ENCODE measurements around the gene CIRBP.
A peak's percentile ranks its signal among the peaks of the same experiment; 100 is the strongest.

The CIRBP gene

GRCh38 chr19:1312767-1313694 is 43.9 kb downstream of the CIRBP start:
- no peak overlapping the region for H3K4me2 ChIP-seq (ENCODE audit: low read length)
- no peak overlapping the region for H2BK15ac ChIP-seq (replicated peaks; ENCODE audit: low read depth)
- no peaks in the 10 kb centered on the region for H3K79me2 ChIP-seq (ENCODE audit: control insufficient read depth, insufficient read depth, low read length)
- peak; percentile 73 for DNase-seq
- H3K56ac ChIP-seq (ENCODE audit: low read length): no peak overlapping the region
- no peaks in the 10 kb centered on the region for H3K27me3 ChIP-seq (ENCODE audit: insufficient read depth, low read length, poor library complexity)
- no CpG with 5 or more reads among the region's 61 CpGs for WGBS (ENCODE audit: extremely low coverage, insufficient coverage, low lambda C conversion rate)
- no peak overlapping the region for H3K23ac ChIP-seq (ENCODE audit: low read length)
- H3K27ac ChIP-seq (ENCODE audit: low read depth, low read length): no peak overlapping the region
- no peak overlapping the region for H2AK5ac ChIP-seq (ENCODE audit: low read length)
- no peaks in the 10 kb centered on the region for H3K36me3 ChIP-seq (ENCODE audit: control insufficient read depth, insufficient read depth, low read length)
- no peak overlapping the region for H3K4ac ChIP-seq (ENCODE audit: low read depth, low read length)
- no peak overlapping the region for H3K18ac ChIP-seq (ENCODE audit: low read length)
- no peak overlapping the region for H2BK5ac ChIP-seq (ENCODE audit: low read length)
- H4K8ac ChIP-seq (ENCODE audit: low read depth, low read length): no peak overlapping the region
- no peak overlapping the region for H3K9ac ChIP-seq (ENCODE audit: low read length)
- H3K79me1 ChIP-seq (ENCODE audit: low read length): no peaks in the 10 kb centered on the region
- H3K4me1 ChIP-seq (ENCODE audit: control insufficient read depth, low read depth, low read length): no peaks in the 10 kb centered on the region
- H4K5ac ChIP-seq (ENCODE audit: low read length): no peak overlapping the region
- no peak overlapping the region for H3K4me3 ChIP-seq (ENCODE audit: low read length)
- no peak overlapping the region for H2BK120ac ChIP-seq (ENCODE audit: low read depth, low read length)

- H3K23ac ChIP-seq (ENCODE audit: low read length): no peak overlapping the region
- no peak overlapping the region for H3K27ac ChIP-seq (ENCODE audit: low read depth, low read length)
- H2AK5ac ChIP-seq (ENCODE audit: low read length): no peak overlapping the region
- H3K27me3 ChIP-seq (ENCODE audit: insufficient read depth, low read length, poor library complexity): no peaks in the 10 kb centered on the region
- no peak overlapping the region for H2BK15ac ChIP-seq (replicated peaks; ENCODE audit: low read depth)
- H3K9ac ChIP-seq (ENCODE audit: low read length): no peak overlapping the region
- no peak overlapping the region for H3K4me3 ChIP-seq (ENCODE audit: low read length)
- WGBS (ENCODE audit: extremely low coverage, insufficient coverage, low lambda C conversion rate): no CpG with 5 or more reads among the region's 32 CpGs
- H3K18ac ChIP-seq (ENCODE audit: low read length): no peak overlapping the region
- H3K4ac ChIP-seq (ENCODE audit: low read depth, low read length): no peak overlapping the region
- no peak overlapping the region for H3K56ac ChIP-seq (ENCODE audit: low read length)
- no peak overlapping the region for H4K8ac ChIP-seq (ENCODE audit: low read depth, low read length)
- H3K79me1 ChIP-seq (ENCODE audit: low read length): no peaks in the 10 kb centered on the region
- H4K5ac ChIP-seq (ENCODE audit: low read length): no peak overlapping the region
- no peak for DNase-seq
- H2BK5ac ChIP-seq (ENCODE audit: low read length): no peak overlapping the region
- no peaks in the 10 kb centered on the region for H3K79me2 ChIP-seq (ENCODE audit: control insufficient read depth, insufficient read depth, low read length)
- no peak overlapping the region for H3K4me2 ChIP-seq (ENCODE audit: low read length)
- no peaks in the 10 kb centered on the region for H3K36me3 ChIP-seq (ENCODE audit: control insufficient read depth, insufficient read depth, low read length)
- H3K4me1 ChIP-seq (ENCODE audit: control insufficient read depth, low read depth, low read length): no peaks in the 10 kb centered on the region
- H2BK120ac ChIP-seq (ENCODE audit: low read depth, low read length): no peak overlapping the region
Observed at GRCh38 chr19:1313695-1314613, 44.8 kb downstream of the CIRBP start.

- H4K5ac ChIP-seq (ENCODE audit: low read length): no peak overlapping the region
- H3K23ac ChIP-seq (ENCODE audit: low read length): peak overlapping the region; percentile 45
- H3K79me2 ChIP-seq (ENCODE audit: control insufficient read depth, insufficient read depth, low read length): no peaks in the 10 kb centered on the region
- H3K4me2 ChIP-seq (ENCODE audit: low read length): peak overlapping the region; percentile 31
- no CpG with 5 or more reads among the region's 58 CpGs for WGBS (ENCODE audit: extremely low coverage, insufficient coverage, low lambda C conversion rate)
- DNase-seq: peak; percentile 49
- no peak overlapping the region for H3K4ac ChIP-seq (ENCODE audit: low read depth, low read length)
- no peak overlapping the region for H2BK120ac ChIP-seq (ENCODE audit: low read depth, low read length)
- H2BK5ac ChIP-seq (ENCODE audit: low read length): no peak overlapping the region
- peak overlapping the region; percentile 59 for H3K9ac ChIP-seq (ENCODE audit: low read length)
- no peaks in the 10 kb centered on the region for H3K36me3 ChIP-seq (ENCODE audit: control insufficient read depth, insufficient read depth, low read length)
- no peak overlapping the region for H2AK5ac ChIP-seq (ENCODE audit: low read length)
- no peak overlapping the region for H4K8ac ChIP-seq (ENCODE audit: low read depth, low read length)
- no peak overlapping the region for H3K4me3 ChIP-seq (ENCODE audit: low read length)
- no peak overlapping the region for H2BK15ac ChIP-seq (replicated peaks; ENCODE audit: low read depth)
- H3K27me3 ChIP-seq (ENCODE audit: insufficient read depth, low read length, poor library complexity): no peaks in the 10 kb centered on the region
- no peak overlapping the region for H3K18ac ChIP-seq (ENCODE audit: low read length)
- H3K27ac ChIP-seq (ENCODE audit: low read depth, low read length): no peak overlapping the region
- no peaks in the 10 kb centered on the region for H3K4me1 ChIP-seq (ENCODE audit: control insufficient read depth, low read depth, low read length)
- peak overlapping the region; percentile 83 for H3K56ac ChIP-seq (ENCODE audit: low read length)
- no peaks in the 10 kb centered on the region for H3K79me1 ChIP-seq (ENCODE audit: low read length)
Observed at GRCh38 chr19:1315470-1316166, 46.5 kb downstream of the CIRBP start.

- Histone ChIP-seq H4K5ac (ENCODE audit: low read length) (no peak overlapping the region), H3K4me2 (ENCODE audit: low read length) (no peak overlapping the region), H3K36me3 (ENCODE audit: control insufficient read depth, insufficient read depth, low read length) (no peaks in the 10 kb centered on the region), H2BK15ac (replicated peaks; ENCODE audit: low read depth) (no peak overlapping the region), H2AK5ac (ENCODE audit: low read length) (no peak overlapping the region), H3K27me3 (ENCODE audit: insufficient read depth, low read length, poor library complexity) (no peaks in the 10 kb centered on the region), H3K18ac (ENCODE audit: low read length) (no peak overlapping the region), H2BK5ac (ENCODE audit: low read length) (no peak overlapping the region), H3K79me1 (ENCODE audit: low read length) (no peaks in the 10 kb centered on the region), H3K4me1 (ENCODE audit: control insufficient read depth, low read depth, low read length) (no peaks in the 10 kb centered on the region), H3K23ac (ENCODE audit: low read length) (no peak overlapping the region), H3K79me2 (ENCODE audit: control insufficient read depth, insufficient read depth, low read length) (no peaks in the 10 kb centered on the region), H3K56ac (ENCODE audit: low read length) (no peak overlapping the region), H3K9ac (ENCODE audit: low read length) (no peak overlapping the region), H3K4me3 (ENCODE audit: low read length) (no peak overlapping the region), H4K8ac (ENCODE audit: low read depth, low read length) (no peak overlapping the region), H3K4ac (ENCODE audit: low read depth, low read length) (no peak overlapping the region), H3K27ac (ENCODE audit: low read depth, low read length) (no peak overlapping the region), H2BK120ac (ENCODE audit: low read depth, low read length) (no peak overlapping the region)
- no CpG with 5 or more reads among the region's 13 CpGs for WGBS (ENCODE audit: extremely low coverage, insufficient coverage, low lambda C conversion rate)
- no peak for DNase-seq
Observed at GRCh38 chr19:1316466-1316865, 47.3 kb downstream of the CIRBP start.

GRCh38 chr19:1317274-1318003 is 48.3 kb downstream of the CIRBP start:
- Histone ChIP-seq H3K79me2 (ENCODE audit: control insufficient read depth, insufficient read depth, low read length) (no peaks in the 10 kb centered on the region), H4K8ac (ENCODE audit: low read depth, low read length) (no peak overlapping the region), H3K56ac (ENCODE audit: low read length) (no peak overlapping the region), H3K4me2 (ENCODE audit: low read length) (no peak overlapping the region), H3K27ac (ENCODE audit: low read depth, low read length) (no peak overlapping the region), H3K36me3 (ENCODE audit: control insufficient read depth, insufficient read depth, low read length) (no peaks in the 10 kb centered on the region), H3K4me1 (ENCODE audit: control insufficient read depth, low read depth, low read length) (no peaks in the 10 kb centered on the region), H3K4me3 (ENCODE audit: low read length) (no peak overlapping the region), H2AK5ac (ENCODE audit: low read length) (no peak overlapping the region), H3K9ac (ENCODE audit: low read length) (no peak overlapping the region), H3K4ac (ENCODE audit: low read depth, low read length) (no peak overlapping the region), H2BK5ac (ENCODE audit: low read length) (no peak overlapping the region), H4K5ac (ENCODE audit: low read length) (no peak overlapping the region), H3K79me1 (ENCODE audit: low read length) (no peaks in the 10 kb centered on the region), H2BK120ac (ENCODE audit: low read depth, low read length) (no peak overlapping the region), H3K18ac (ENCODE audit: low read length) (no peak overlapping the region), H3K27me3 (ENCODE audit: insufficient read depth, low read length, poor library complexity) (no peaks in the 10 kb centered on the region), H3K23ac (ENCODE audit: low read length) (no peak overlapping the region), H2BK15ac (replicated peaks; ENCODE audit: low read depth) (no peak overlapping the region)
- no peak for DNase-seq
- WGBS (ENCODE audit: extremely low coverage, insufficient coverage, low lambda C conversion rate): no CpG with 5 or more reads among the region's 17 CpGs
